ENCODE data around the gene TRAF7.
"Not testable (repeated sequence)": the region's sequence is repeated elsewhere in the genome, so short reads cannot be mapped to it uniquely, and the experiment has no call there.

- not testable (repeated sequence) for TF ChIP-seq POLR2A, EP300, POLR2AphosphoS5 (IDR thresholded peaks at IDR 0.05)
- peak in 3 of 4 experiments; percentile 60 to 69 (median 61) for TF ChIP-seq CTCF (IDR thresholded peaks at IDR 0.05)
Measured at GRCh38 chr16:2121325-2121724, 34.3 kb upstream of the TRAF7 start.
